ENCODE measurements around the gene SLMAP. TPM values are rescaled to one million over a fixed set of nuclear protein-coding genes. Genes with fewer than 3 reads are reported as not detected.

SLMAP gene
- total RNA-seq, 4 donors from 2014 or later: 46.9 to 162 (median 67.9) TPM

GRCh38 chr3:57911593-57911992 is 155.5 kb downstream of the SLMAP start:
- DNase-seq: no peak
- no peak overlapping the region for H3K4me3 ChIP-seq
- H3K4me1 ChIP-seq: no peaks in the 10 kb centered on the region
- no peaks in the 10 kb centered on the region for H3K27me3 ChIP-seq
- intact Hi-C loops (cut with DNase I): no loop called here
- H3K36me3 ChIP-seq: peaks cover 0 to 97% (median 4%) of the 10 kb centered on the region in 3 donors
- WGBS, 2 donors: 54 to 56% methylated on average over 2 of the region's 2 CpGs
- no peaks in the 10 kb centered on the region for H3K9me3 ChIP-seq
- TF ChIP-seq CTCF (IDR thresholded peaks at IDR 0.05) (no peak), POLR2A (IDR thresholded peaks at IDR 0.05) (no peak)
- peak overlapping the region in 1 of 4 donors; percentile 45 for H3K27ac ChIP-seq

- peaks cover 0 to 100% (median 3%) of the 10 kb centered on the region in 3 donors for H3K36me3 ChIP-seq
- TF ChIP-seq CTCF (IDR thresholded peaks at IDR 0.05) (no peak), POLR2A (IDR thresholded peaks at IDR 0.05) (no peak)
- intact Hi-C loops (cut with DNase I): no loop called here
- peak overlapping the region in 1 of 4 donors; percentile 23 for H3K27ac ChIP-seq
- WGBS, 2 donors: 56 to 62% methylated on average over 1 of the region's 1 CpG
- no peak for DNase-seq
- no peak overlapping the region for H3K4me3 ChIP-seq
- peaks cover 0 to 19% (median 4%) of the 10 kb centered on the region in 3 donors for H3K4me1 ChIP-seq
- H3K27me3 ChIP-seq: no peaks in the 10 kb centered on the region
- H3K9me3 ChIP-seq: no peaks in the 10 kb centered on the region
These were observed 161.5 kb downstream of the SLMAP start for GRCh38 chr3:57917601-57918000.

DNA sequence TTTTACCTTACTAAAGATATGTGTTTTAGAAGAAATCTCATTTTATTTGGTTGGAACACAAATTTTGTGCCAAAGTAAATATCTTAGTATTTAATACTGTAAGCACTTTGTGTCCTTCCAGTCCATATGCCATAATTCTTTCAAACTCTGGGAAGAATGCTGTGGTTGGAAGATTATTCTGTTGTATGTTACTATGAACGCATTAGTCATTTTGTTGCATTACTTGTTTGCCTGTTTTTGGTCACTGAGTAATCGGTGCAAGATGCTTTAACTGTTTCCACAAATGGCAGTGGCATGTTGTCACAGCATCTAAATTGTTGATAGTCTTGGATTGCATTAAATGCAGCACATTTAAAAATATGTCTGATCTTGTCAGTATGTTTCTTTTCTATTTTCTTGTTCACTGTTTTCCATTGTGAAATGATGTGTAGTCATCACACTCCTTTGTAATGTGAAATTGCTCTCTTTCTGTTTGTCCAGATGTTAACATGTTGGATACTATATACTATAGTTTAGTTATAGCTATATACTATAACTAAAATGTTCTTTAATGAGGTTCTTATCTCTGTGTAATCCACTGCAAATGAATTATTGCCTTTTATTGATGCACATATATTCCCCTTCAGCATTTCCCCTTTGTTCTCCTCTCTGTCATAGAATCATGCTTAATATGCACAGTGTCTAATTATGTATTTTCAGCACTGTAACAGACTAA is 162.2 kb downstream of the SLMAP start:
- intact Hi-C loops (cut with DNase I): no loop called here
- WGBS, 2 donors: 49 to 63% methylated on average over 2 of the region's 2 CpGs
- TF ChIP-seq POLR2A (IDR thresholded peaks at IDR 0.05): no peak
- no peak for TF ChIP-seq CTCF (IDR thresholded peaks at IDR 0.05)
- Histone ChIP-seq H3K9me3 (no peaks in the 10 kb centered on the region), H3K4me3 (no peak overlapping the region), H3K36me3 (peaks cover 0 to 100% (median 3%) of the 10 kb centered on the region in 3 donors), H3K27me3 (no peaks in the 10 kb centered on the region), H3K27ac (peak overlapping the region in 1 of 4 donors; percentile 23), H3K4me1 (peaks cover 0 to 25% (median 4%) of the 10 kb centered on the region in 3 donors)
- no peak for DNase-seq

DNA sequence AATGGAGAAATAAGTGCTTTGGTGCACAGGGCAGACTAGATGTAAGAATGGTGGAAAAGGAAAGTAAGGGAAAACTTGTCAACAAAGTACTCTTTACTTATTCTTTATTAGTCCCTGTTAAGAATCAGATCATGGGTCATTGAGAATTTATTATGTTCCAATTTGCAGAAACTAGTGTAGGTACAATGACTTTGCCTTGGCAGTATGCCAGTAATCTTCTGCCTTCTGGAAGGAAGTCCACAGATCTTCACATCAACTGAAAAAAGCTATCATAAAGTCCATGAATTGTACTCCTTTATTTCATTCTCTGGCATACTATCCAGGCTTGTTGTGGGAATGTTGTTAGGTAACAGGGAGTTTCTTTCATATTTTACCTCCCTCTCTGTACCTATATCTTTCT is 163.9 kb downstream of the SLMAP start:
- no peaks in the 10 kb centered on the region for H3K27me3 ChIP-seq
- DNase-seq: no peak
- no peak for TF ChIP-seq CTCF (IDR thresholded peaks at IDR 0.05)
- no peak for TF ChIP-seq POLR2A (IDR thresholded peaks at IDR 0.05)
- intact Hi-C loops (cut with DNase I): no loop called here
- no peaks in the 10 kb centered on the region for H3K9me3 ChIP-seq
- peaks cover 0 to 37% (median 4%) of the 10 kb centered on the region in 3 donors for H3K4me1 ChIP-seq
- H3K4me3 ChIP-seq: no peak overlapping the region
- H3K27ac ChIP-seq: no peak overlapping the region
- peaks cover 0 to 98% (median 3%) of the 10 kb centered on the region in 3 donors for H3K36me3 ChIP-seq

- no peak overlapping the region for H3K4me3 ChIP-seq
- peaks cover 0 to 97% (median 0%) of the 10 kb centered on the region in 3 donors for H3K36me3 ChIP-seq
- intact Hi-C loops (cut with DNase I): no loop called here
- TF ChIP-seq POLR2A (IDR thresholded peaks at IDR 0.05) (no peak), CTCF (IDR thresholded peaks at IDR 0.05) (no peak)
- H3K27me3 ChIP-seq: no peaks in the 10 kb centered on the region
- no peaks in the 10 kb centered on the region for H3K9me3 ChIP-seq
- H3K4me1 ChIP-seq: peaks cover 0 to 45% (median 0%) of the 10 kb centered on the region in 3 donors
- no peak for DNase-seq
- peak overlapping the region in 2 of 4 donors; percentile 19 to 30 for H3K27ac ChIP-seq
These were observed 167.0 kb downstream of the SLMAP start for GRCh38 chr3:57923101-57923500.
